Measurements from ENCODE around the gene RIN3.

DNA sequence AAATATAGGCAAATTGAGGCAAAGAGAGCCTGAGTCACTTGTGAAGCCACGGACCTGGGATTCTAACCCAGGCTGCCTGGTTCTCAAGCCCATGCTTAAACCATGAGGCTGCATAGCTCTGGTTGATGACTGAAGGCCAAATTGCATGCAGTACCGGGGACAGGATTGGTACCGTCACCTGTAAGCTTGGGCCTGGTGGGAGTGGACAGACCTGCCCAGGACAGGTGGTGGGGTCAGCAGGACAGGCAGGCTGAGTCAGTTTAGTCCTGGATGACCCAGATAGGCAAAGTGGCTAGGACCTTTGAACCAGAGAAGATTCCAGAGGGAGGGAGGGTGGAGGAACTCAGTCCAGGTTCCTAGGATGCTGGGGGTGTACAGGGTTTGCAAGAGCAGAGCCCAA, 25.8 kb downstream of the RIN3 start:
- TF ChIP-seq, protein P1, sequence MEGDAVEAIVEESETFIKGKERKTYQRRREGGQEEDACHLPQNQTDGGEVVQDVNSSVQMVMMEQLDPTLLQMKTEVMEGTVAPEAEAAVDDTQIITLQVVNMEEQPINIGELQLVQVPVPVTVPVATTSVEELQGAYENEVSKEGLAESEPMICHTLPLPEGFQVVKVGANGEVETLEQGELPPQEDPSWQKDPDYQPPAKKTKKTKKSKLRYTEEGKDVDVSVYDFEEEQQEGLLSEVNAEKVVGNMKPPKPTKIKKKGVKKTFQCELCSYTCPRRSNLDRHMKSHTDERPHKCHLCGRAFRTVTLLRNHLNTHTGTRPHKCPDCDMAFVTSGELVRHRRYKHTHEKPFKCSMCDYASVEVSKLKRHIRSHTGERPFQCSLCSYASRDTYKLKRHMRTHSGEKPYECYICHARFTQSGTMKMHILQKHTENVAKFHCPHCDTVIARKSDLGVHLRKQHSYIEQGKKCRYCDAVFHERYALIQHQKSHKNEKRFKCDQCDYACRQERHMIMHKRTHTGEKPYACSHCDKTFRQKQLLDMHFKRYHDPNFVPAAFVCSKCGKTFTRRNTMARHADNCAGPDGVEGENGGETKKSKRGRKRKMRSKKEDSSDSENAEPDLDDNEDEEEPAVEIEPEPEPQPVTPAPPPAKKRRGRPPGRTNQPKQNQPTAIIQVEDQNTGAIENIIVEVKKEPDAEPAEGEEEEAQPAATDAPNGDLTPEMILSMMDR (conservative IDR thresholded peaks at IDR 0.05 in 1 of 2, IDR thresholded peaks at IDR 0.05 in 1 of 2; ENCODE audit: extremely low read depth in 1 of 2, insufficient read depth in 1 of 2, low read depth in 1 of 2, low read length in 2 of 2) = no peak
- no peak for TF ChIP-seq EZH2 (IDR thresholded peaks at IDR 0.05; ENCODE audit: borderline replicate concordance, low read length)
